ENCODE results near the gene TMEM176A.

The TMEM176A gene

GRCh38 chr7:150820578-150821198 lies 20.1 kb downstream of the TMEM176A start:
- H3K36me3 ChIP-seq (ENCODE audit: control insufficient read depth, insufficient read depth, low read length) = no peaks in the 10 kb centered on the region
- H3K27me3 ChIP-seq (ENCODE audit: control insufficient read depth, insufficient read depth, low read length) = no peaks in the 10 kb centered on the region
- no peaks in the 10 kb centered on the region for H3K4me1 ChIP-seq (ENCODE audit: control insufficient read depth, insufficient read depth, low read length)
- H3K27ac ChIP-seq (ENCODE audit: low read depth, low read length) = no peak overlapping the region
- no peak overlapping the region for H3K9ac ChIP-seq (ENCODE audit: low read length)
- 0 out of 2 replicates have a peak, but pooled peaks cover 7% of the 10 kb centered on the region for H3K9me3 ChIP-seq (ENCODE audit: control insufficient read depth, insufficient read depth, low read depth, low read length)
- H3K4me3 ChIP-seq (ENCODE audit: low read depth, low read length) = no peak overlapping the region

DNA sequence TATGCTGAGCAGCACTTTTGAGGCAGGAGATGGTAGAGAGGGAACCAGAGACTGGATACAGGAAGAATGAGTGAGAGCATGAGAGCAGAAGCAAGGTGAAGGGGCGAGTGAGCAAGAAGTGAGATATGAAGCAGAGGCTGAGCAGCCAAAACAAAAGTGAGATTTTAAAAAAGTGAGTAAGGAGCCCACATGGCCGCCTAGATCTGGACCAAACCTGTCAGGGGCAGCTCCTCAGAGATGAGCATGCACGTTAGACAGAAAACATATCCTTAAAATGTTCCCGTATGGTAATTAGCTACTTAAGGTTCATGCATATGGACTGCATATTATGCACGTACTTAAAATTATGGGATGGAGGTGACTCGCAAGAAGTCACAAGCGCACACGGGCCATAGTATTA lies 22.5 kb downstream of the TMEM176A start:
- H3K4me3 ChIP-seq (ENCODE audit: low read depth, low read length) = no peak overlapping the region

GRCh38 chr7:150823484-150824126 lies 23.0 kb downstream of the TMEM176A start:
- H3K27me3 ChIP-seq (ENCODE audit: control insufficient read depth, insufficient read depth, low read length) = peaks cover 16% of the 10 kb centered on the region
- no peak overlapping the region for H3K9ac ChIP-seq (ENCODE audit: low read length)
- H3K9me3 ChIP-seq (ENCODE audit: control insufficient read depth, insufficient read depth, low read depth, low read length) = 0 out of 2 replicates have a peak, but pooled peaks cover 2% of the 10 kb centered on the region
- no peaks in the 10 kb centered on the region for H3K36me3 ChIP-seq (ENCODE audit: control insufficient read depth, insufficient read depth, low read length)
- H3K4me1 ChIP-seq (ENCODE audit: control insufficient read depth, insufficient read depth, low read length) = no peaks in the 10 kb centered on the region
- H3K4me3 ChIP-seq (ENCODE audit: low read depth, low read length) = no peak overlapping the region
- H3K27ac ChIP-seq (ENCODE audit: low read depth, low read length) = no peak overlapping the region

More for the DNA sequence above, 22.5 kb downstream of the TMEM176A start:
- no peak overlapping the region for H3K9ac ChIP-seq (ENCODE audit: low read length)
- H3K4me1 ChIP-seq (ENCODE audit: control insufficient read depth, insufficient read depth, low read length) = no peaks in the 10 kb centered on the region
- H3K27me3 ChIP-seq (ENCODE audit: control insufficient read depth, insufficient read depth, low read length) = peaks cover 14% of the 10 kb centered on the region
- H3K27ac ChIP-seq (ENCODE audit: low read depth, low read length) = no peak overlapping the region
- H3K36me3 ChIP-seq (ENCODE audit: control insufficient read depth, insufficient read depth, low read length) = no peaks in the 10 kb centered on the region
- H3K9me3 ChIP-seq (ENCODE audit: control insufficient read depth, insufficient read depth, low read depth, low read length) = 0 out of 2 replicates have a peak, but pooled peaks cover 2% of the 10 kb centered on the region

- Histone ChIP-seq H3K9me3 (ENCODE audit: control insufficient read depth, insufficient read depth, low read depth, low read length) (0 out of 2 replicates have a peak, but pooled peaks cover 2% of the 10 kb centered on the region), H3K9ac (ENCODE audit: low read length) (no peak overlapping the region), H3K4me1 (ENCODE audit: control insufficient read depth, insufficient read depth, low read length) (no peaks in the 10 kb centered on the region), H3K36me3 (ENCODE audit: control insufficient read depth, insufficient read depth, low read length) (no peaks in the 10 kb centered on the region), H3K27ac (ENCODE audit: low read depth, low read length) (no peak overlapping the region), H3K27me3 (ENCODE audit: control insufficient read depth, insufficient read depth, low read length) (peaks cover 16% of the 10 kb centered on the region), H3K4me3 (ENCODE audit: low read depth, low read length) (no peak overlapping the region)
These were observed 24.0 kb downstream of the TMEM176A start for GRCh38 chr7:150824379-150825177.

GRCh38 chr7:150826061-150826849 lies 25.7 kb downstream of the TMEM176A start:
- Histone ChIP-seq H3K9me3 (ENCODE audit: control insufficient read depth, insufficient read depth, low read depth, low read length) (0 out of 2 replicates have a peak, but pooled peaks cover 2% of the 10 kb centered on the region), H3K9ac (ENCODE audit: low read length) (no peak overlapping the region), H3K27ac (ENCODE audit: low read depth, low read length) (no peak overlapping the region), H3K27me3 (ENCODE audit: control insufficient read depth, insufficient read depth, low read length) (peaks cover 16% of the 10 kb centered on the region), H3K4me3 (ENCODE audit: low read depth, low read length) (no peak overlapping the region), H3K4me1 (ENCODE audit: control insufficient read depth, insufficient read depth, low read length) (no peaks in the 10 kb centered on the region), H3K36me3 (ENCODE audit: control insufficient read depth, insufficient read depth, low read length) (no peaks in the 10 kb centered on the region)

DNA sequence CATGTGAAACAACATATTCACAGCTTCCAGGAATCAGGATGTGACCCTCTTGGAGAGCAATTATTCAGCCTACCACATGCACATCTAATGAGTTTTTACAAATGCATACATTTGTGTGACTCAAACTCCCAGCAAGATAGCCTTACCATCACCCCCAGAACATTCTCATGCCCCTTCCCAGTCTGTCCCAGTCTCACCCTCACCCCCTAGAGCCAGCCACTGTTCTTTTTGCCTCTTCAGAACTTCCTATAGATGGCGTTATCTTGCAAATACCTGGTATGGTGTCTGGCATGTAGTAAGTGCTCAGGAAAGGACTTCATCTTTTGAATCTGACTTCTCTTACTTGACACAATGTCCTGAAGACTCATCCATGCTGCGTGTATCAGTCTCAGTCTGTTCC lies 27.8 kb downstream of the TMEM176A start:
- Histone ChIP-seq H3K27me3 (ENCODE audit: control insufficient read depth, insufficient read depth, low read length) (peaks cover 21% of the 10 kb centered on the region), H3K9ac (ENCODE audit: low read length) (no peak overlapping the region), H3K9me3 (ENCODE audit: control insufficient read depth, insufficient read depth, low read depth, low read length) (no peaks in the 10 kb centered on the region), H3K4me1 (ENCODE audit: control insufficient read depth, insufficient read depth, low read length) (no peaks in the 10 kb centered on the region), H3K27ac (ENCODE audit: low read depth, low read length) (no peak overlapping the region), H3K4me3 (ENCODE audit: low read depth, low read length) (no peak overlapping the region), H3K36me3 (ENCODE audit: control insufficient read depth, insufficient read depth, low read length) (no peaks in the 10 kb centered on the region)

DNA sequence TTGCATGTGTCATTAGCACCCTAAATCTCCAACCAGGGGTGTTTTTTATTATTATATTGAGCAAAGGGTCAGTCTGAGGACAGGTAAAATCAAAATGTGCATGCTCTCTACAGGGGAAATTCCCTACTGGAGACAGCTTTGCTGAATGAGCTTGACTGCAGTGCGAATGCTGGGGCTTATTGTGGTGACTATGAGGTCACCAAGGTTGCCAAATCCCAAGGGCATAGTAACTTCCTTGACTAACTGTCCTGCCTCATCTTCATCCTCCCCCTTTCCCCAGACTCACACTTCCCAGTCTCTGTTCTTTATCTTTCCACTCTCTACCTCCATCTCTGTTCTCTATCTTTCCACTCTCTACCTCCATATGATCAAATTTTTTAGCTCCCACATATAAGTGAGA lies 28.9 kb downstream of the TMEM176A start:
- Histone ChIP-seq H3K9me3 (ENCODE audit: control insufficient read depth, insufficient read depth, low read depth, low read length) (no peaks in the 10 kb centered on the region), H3K9ac (ENCODE audit: low read length) (no peak overlapping the region), H3K4me1 (ENCODE audit: control insufficient read depth, insufficient read depth, low read length) (no peaks in the 10 kb centered on the region), H3K27me3 (ENCODE audit: control insufficient read depth, insufficient read depth, low read length) (peaks cover 21% of the 10 kb centered on the region), H3K36me3 (ENCODE audit: control insufficient read depth, insufficient read depth, low read length) (no peaks in the 10 kb centered on the region), H3K27ac (ENCODE audit: low read depth, low read length) (no peak overlapping the region), H3K4me3 (ENCODE audit: low read depth, low read length) (no peak overlapping the region)

DNA sequence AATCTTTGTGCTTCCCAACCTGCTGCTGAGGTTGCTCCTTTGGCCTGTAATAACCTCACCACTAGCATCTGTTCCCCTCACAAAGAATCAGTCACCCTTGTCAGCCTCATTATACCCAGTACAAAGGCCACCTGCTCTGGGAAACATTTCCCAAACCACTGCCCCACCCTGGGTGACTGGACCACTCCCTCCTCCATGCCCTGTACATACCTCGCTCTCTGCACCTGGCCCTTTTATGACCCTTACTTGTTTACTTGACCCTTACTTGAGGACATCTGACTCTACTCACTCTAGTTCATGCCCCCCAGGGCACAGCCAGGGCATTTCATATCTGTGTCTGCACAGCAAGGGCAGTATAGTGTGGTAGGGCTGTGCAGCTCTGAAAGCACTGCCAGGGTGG lies 30.4 kb downstream of the TMEM176A start:
- Histone ChIP-seq H3K4me1 (ENCODE audit: control insufficient read depth, insufficient read depth, low read length) (no peaks in the 10 kb centered on the region), H3K9ac (ENCODE audit: low read length) (no peak overlapping the region), H3K9me3 (ENCODE audit: control insufficient read depth, insufficient read depth, low read depth, low read length) (no peaks in the 10 kb centered on the region), H3K4me3 (ENCODE audit: low read depth, low read length) (no peak overlapping the region), H3K27ac (ENCODE audit: low read depth, low read length) (no peak overlapping the region), H3K27me3 (ENCODE audit: control insufficient read depth, insufficient read depth, low read length) (peaks cover 22% of the 10 kb centered on the region), H3K36me3 (ENCODE audit: control insufficient read depth, insufficient read depth, low read length) (no peaks in the 10 kb centered on the region)

DNA sequence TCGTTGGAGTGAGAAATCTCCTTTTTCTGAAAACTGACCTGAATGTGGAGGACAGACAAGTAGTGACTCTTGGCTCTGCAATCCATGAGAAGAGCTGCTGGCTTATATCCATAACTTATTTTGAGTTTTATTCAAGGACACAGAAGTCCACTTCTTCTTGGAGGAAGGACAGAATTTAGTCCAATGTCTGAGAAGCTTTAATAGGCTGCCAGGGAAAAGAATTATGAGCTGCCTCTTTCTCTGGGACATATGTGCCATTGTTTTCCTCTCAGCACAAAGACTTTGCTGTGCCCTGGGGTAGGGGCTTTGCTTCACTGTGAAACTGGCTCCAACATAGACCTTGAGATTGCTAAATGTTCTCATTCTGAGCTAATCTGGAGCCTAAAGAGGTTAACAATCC lies 31.3 kb downstream of the TMEM176A start:
- H3K9me3 ChIP-seq (ENCODE audit: control insufficient read depth, insufficient read depth, low read depth, low read length) = no peaks in the 10 kb centered on the region
- H3K27me3 ChIP-seq (ENCODE audit: control insufficient read depth, insufficient read depth, low read length) = peaks cover 26% of the 10 kb centered on the region
- H3K4me1 ChIP-seq (ENCODE audit: control insufficient read depth, insufficient read depth, low read length) = no peaks in the 10 kb centered on the region
- H3K9ac ChIP-seq (ENCODE audit: low read length) = no peak overlapping the region
- no peaks in the 10 kb centered on the region for H3K36me3 ChIP-seq (ENCODE audit: control insufficient read depth, insufficient read depth, low read length)
- no peak overlapping the region for H3K27ac ChIP-seq (ENCODE audit: low read depth, low read length)
- no peak overlapping the region for H3K4me3 ChIP-seq (ENCODE audit: low read depth, low read length)

DNA sequence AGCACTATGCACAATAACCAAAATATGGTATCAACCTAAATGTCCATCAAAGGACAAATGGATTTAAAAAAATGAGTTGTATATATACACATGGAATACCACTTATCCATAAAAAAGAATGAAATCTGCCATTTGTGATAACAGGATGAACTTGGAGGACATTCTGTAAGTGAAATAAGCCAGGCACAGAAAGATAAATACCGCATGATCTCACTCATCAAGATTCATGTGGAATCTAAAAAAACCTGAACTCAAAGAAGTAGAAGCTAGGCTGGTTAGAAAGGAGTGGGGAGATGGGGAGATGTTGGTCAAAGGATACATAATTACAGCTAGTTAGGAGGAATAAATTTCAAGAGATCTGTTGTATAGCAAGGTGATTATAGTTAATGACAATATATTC lies 34.5 kb downstream of the TMEM176A start:
- H3K9me3 ChIP-seq (ENCODE audit: control insufficient read depth, insufficient read depth, low read depth, low read length) = no peaks in the 10 kb centered on the region
- H3K4me1 ChIP-seq (ENCODE audit: control insufficient read depth, insufficient read depth, low read length) = no peaks in the 10 kb centered on the region
- H3K36me3 ChIP-seq (ENCODE audit: control insufficient read depth, insufficient read depth, low read length) = no peaks in the 10 kb centered on the region
- peaks cover 18% of the 10 kb centered on the region for H3K27me3 ChIP-seq (ENCODE audit: control insufficient read depth, insufficient read depth, low read length)
- H3K4me3 ChIP-seq (ENCODE audit: low read depth, low read length) = no peak overlapping the region
- H3K9ac ChIP-seq (ENCODE audit: low read length) = no peak overlapping the region
- H3K27ac ChIP-seq (ENCODE audit: low read depth, low read length) = no peak overlapping the region

All from HUES6 (cell line).